ENCODE data around the gene SMCO2.

GRCh38 chr12:27424631-27425230 is 21.8 kb upstream of the SMCO2 start:
- peak; percentile 39 for TF ChIP-seq CTCF (IDR thresholded peaks at IDR 0.05; ENCODE audit: low read length)
- TF ChIP-seq EZH2 (optimal IDR thresholded peaks at IDR 0.05; ENCODE audit: low read depth, low read length), result no peak
- no peak for TF ChIP-seq EZH2phosphoT487 (IDR thresholded peaks at IDR 0.05; ENCODE audit: low read length)

All from MM.1S (cell line).